DOHH2 (cell line): ENCODE measurements around the gene ZNF24.

Source experiments
- H3F3A ChIP-seq: fragments of 200-600 bp; sonication (generic), shearing (Covaris generic); 2 replicates; pipeline ENCODE4 v1.6.0; 2016; ENCODE audit warnings: antibody characterized with exemption, mild to moderate bottlenecking; ENCODE audit not compliant: control insufficient read depth, insufficient read depth
- H3K27ac ChIP-seq: fragments of 200-600 bp; sonication (generic); 2 replicates; pipeline ENCODE4 v1.5.1; 2014; ENCODE audit warnings: low read depth, mild to moderate bottlenecking, low read length, moderate library complexity
- H3K27me3 ChIP-seq: fragments of 200-600 bp; sonication (generic); 2 replicates; pipeline ENCODE4 v1.6.1; 2014; ENCODE audit warnings: mild to moderate bottlenecking, low read length, mixed read lengths; ENCODE audit not compliant: control insufficient read depth
- H3K36me3 ChIP-seq: fragments of 200-600 bp; sonication (generic); 2 replicates; pipeline ENCODE4 v1.6.1; 2014; ENCODE audit warnings: mild to moderate bottlenecking, low read length, moderate library complexity, mixed read lengths; ENCODE audit not compliant: control insufficient read depth
- H3K4me1 ChIP-seq: fragments of 200-600 bp; sonication (generic); 2 replicates; pipeline ENCODE4 v1.6.1; 2014; ENCODE audit warnings: mild to moderate bottlenecking, low read length, mixed read lengths; ENCODE audit not compliant: control insufficient read depth
- H3K4me2 ChIP-seq: fragments of 200-600 bp; sonication (generic); 2 replicates; pipeline ENCODE4 v1.6.0; 2014; ENCODE audit warnings: mild to moderate bottlenecking, low read length, moderate library complexity
- H3K4me3 ChIP-seq: fragments of 200-600 bp; sonication (generic); 2 replicates; pipeline ENCODE4 v1.5.1; 2014; ENCODE audit warnings: mild to moderate bottlenecking, low read length, mixed read lengths
- H3K79me2 ChIP-seq: fragments of 200-600 bp; sonication (generic); 2 replicates; pipeline ENCODE4 v1.6.1; 2014; ENCODE audit warnings: mild to moderate bottlenecking, low read length, mixed read lengths; ENCODE audit not compliant: control insufficient read depth
- H3K9me2 ChIP-seq: fragments of 200-600 bp; sonication (generic); replicated peaks from 2 replicates; pipeline ENCODE4 v1.6.1; 2014; ENCODE audit warnings: mild to moderate bottlenecking, low read length, mixed read lengths; ENCODE audit not compliant: control insufficient read depth
- H3K9me3 ChIP-seq: fragments of 200-600 bp; sonication (generic); 2 replicates; pipeline ENCODE4 v1.6.1; 2014; ENCODE audit warnings: antibody characterized with exemption, low read length, mixed read lengths; ENCODE audit not compliant: control insufficient read depth, insufficient read depth
- H4K20me1 ChIP-seq: fragments of 200-600 bp; sonication (generic); 2 replicates; pipeline ENCODE4 v1.6.0; 2014; ENCODE audit warnings: low read depth, mild to moderate bottlenecking, antibody characterized with exemption, low read length, moderate library complexity; ENCODE audit not compliant: control insufficient read depth, insufficient read depth
- EZH2phosphoT487 ChIP-seq: fragments of 200-600 bp; sonication (generic); IDR thresholded peaks from 2 replicates; pipeline ENCODE4 v1.6.1; 2017; ENCODE audit warnings: borderline replicate concordance, mild to moderate bottlenecking, antibody characterized with exemption, low read length, moderate library complexity, mixed read lengths
- TF ChIP-seq, protein P1 (sequence below): fragments of 200-600 bp; sonication (generic); IDR thresholded peaks from one replicate; pipeline ENCODE4 v1.5.1; 2014; ENCODE audit warnings: antibody characterized with exemption, mild to moderate bottlenecking, low read depth, low read length; ENCODE audit not compliant: poor library complexity, severe bottlenecking

ZNF24 gene

DNA sequence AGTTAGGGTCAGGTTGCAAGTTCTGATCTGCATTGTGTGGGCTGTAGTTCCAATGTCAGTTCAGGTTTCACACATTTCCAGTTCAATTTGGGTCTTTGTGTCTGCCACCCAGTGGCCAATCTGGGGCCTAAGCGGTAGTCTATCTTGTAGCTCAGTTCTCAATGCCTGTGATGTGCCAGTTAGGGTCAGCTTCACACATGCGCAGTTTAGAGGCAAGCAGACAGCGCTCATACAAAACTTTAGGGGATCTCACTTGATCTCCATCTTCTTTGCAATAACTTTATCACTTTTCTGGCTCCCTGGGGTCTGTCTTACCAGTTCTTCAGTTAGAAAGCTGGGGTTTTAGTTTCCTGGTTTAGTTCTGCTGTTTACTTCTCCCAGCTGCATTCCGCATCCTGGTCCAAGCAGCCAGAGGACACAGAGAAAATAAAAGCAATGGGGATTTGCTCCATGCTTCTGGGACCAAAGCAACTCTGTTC is 11.0 kb upstream of the ZNF24 start:
- Histone ChIP-seq H3K27me3 (no peaks in the 10 kb centered on the region), H3K4me2 (peak overlapping the region; percentile 38), H3K9me3 (peaks cover 19% of the 10 kb centered on the region), H3K9me2 (no peaks in the 10 kb centered on the region), H3K27ac (no peak overlapping the region), H3F3A (no peaks in the 10 kb centered on the region), H3K4me3 (no peak overlapping the region), H3K4me1 (peaks cover 5% of the 10 kb centered on the region; the same call in 1 of the 2 replicates), H3K36me3 (no peaks in the 10 kb centered on the region), H3K79me2 (no peaks in the 10 kb centered on the region), H4K20me1 (no peaks in the 10 kb centered on the region)
- TF ChIP-seq EZH2phosphoT487, result no peak
- TF ChIP-seq, protein P1, sequence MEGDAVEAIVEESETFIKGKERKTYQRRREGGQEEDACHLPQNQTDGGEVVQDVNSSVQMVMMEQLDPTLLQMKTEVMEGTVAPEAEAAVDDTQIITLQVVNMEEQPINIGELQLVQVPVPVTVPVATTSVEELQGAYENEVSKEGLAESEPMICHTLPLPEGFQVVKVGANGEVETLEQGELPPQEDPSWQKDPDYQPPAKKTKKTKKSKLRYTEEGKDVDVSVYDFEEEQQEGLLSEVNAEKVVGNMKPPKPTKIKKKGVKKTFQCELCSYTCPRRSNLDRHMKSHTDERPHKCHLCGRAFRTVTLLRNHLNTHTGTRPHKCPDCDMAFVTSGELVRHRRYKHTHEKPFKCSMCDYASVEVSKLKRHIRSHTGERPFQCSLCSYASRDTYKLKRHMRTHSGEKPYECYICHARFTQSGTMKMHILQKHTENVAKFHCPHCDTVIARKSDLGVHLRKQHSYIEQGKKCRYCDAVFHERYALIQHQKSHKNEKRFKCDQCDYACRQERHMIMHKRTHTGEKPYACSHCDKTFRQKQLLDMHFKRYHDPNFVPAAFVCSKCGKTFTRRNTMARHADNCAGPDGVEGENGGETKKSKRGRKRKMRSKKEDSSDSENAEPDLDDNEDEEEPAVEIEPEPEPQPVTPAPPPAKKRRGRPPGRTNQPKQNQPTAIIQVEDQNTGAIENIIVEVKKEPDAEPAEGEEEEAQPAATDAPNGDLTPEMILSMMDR, result peak; percentile 88

DNA sequence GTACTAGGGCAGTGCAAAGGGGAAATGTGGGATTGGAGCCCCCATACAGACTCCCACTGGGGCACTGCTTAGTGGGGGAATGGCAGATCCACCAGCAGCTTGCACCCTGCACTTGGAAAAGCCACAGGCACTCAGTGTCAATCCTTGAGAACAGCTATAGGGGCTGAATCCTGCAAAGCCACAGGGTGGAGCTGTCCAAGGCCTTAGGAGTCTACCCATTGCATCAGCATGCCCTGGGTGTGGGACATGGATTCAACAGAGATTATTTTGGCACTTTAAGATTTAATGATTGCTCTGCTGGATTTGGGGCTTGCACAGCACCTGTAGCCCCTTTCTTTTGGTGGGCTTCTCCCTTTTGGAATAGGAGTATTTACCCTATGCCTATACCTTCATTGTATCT is 8.6 kb upstream of the ZNF24 start:
- H3K27ac ChIP-seq, result no peak overlapping the region
- H3F3A ChIP-seq, result no peaks in the 10 kb centered on the region
- no peaks in the 10 kb centered on the region for H3K9me2 ChIP-seq
- no peaks in the 10 kb centered on the region for H4K20me1 ChIP-seq
- no peak overlapping the region for H3K4me3 ChIP-seq
- peaks cover 19% of the 10 kb centered on the region for H3K9me3 ChIP-seq
- H3K27me3 ChIP-seq, result no peaks in the 10 kb centered on the region
- TF ChIP-seq, protein P1, result no peak
- no peak for TF ChIP-seq EZH2phosphoT487
- H3K79me2 ChIP-seq, result no peaks in the 10 kb centered on the region
- H3K4me2 ChIP-seq, result no peak overlapping the region
- no peaks in the 10 kb centered on the region for H3K36me3 ChIP-seq
- H3K4me1 ChIP-seq, result peaks cover 5% of the 10 kb centered on the region; the same call in 1 of the 2 replicates

DNA sequence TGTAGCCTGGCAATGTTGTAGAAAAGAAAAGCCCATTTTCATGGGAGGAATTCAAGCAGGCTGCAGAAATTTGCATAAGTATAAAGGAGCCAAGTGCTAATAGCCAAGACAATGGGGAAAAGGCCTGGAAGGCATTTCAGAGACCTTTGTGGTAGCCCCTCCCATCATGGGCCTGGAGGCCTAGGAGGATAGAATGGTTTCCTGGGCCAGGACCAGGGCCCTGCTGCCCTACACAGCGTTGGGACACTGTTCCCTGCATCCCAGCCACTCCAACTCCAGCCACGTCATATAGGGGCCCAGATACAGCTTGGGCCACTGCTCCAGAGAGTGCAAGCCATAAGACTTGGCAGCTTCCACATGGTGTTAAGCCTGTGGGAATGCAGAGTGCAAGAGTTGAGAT is 8.1 kb upstream of the ZNF24 start:
- no peaks in the 10 kb centered on the region for H3K79me2 ChIP-seq
- no peaks in the 10 kb centered on the region for H3K27me3 ChIP-seq
- H3K4me2 ChIP-seq, result no peak overlapping the region
- H3K27ac ChIP-seq, result no peak overlapping the region
- no peak overlapping the region for H3K4me3 ChIP-seq
- TF ChIP-seq EZH2phosphoT487, result no peak
- TF ChIP-seq, protein P1, result no peak
- no peaks in the 10 kb centered on the region for H3K9me2 ChIP-seq
- H3K9me3 ChIP-seq, result peaks cover 19% of the 10 kb centered on the region
- no peaks in the 10 kb centered on the region for H3K36me3 ChIP-seq
- H4K20me1 ChIP-seq, result no peaks in the 10 kb centered on the region
- H3F3A ChIP-seq, result no peaks in the 10 kb centered on the region
- peaks cover 5% of the 10 kb centered on the region; the same call in 1 of the 2 replicates for H3K4me1 ChIP-seq
